ENCODE data around the gene SP1. TPM values are rescaled to one million over a fixed set of nuclear protein-coding genes. Genes with fewer than 3 reads are reported as not detected.

The SP1 gene
- total RNA-seq, 1 experiment from 2014 or later, result 96.8 TPM

- TF ChIP-seq POLR2A (IDR thresholded peaks at IDR 0.05; ENCODE audit: borderline replicate concordance, extremely low read depth, insufficient read depth, insufficient read length) (no peak), REST (IDR thresholded peaks at IDR 0.05; ENCODE audit: low read depth) (no peak), ZBTB33 (IDR thresholded peaks at IDR 0.05; ENCODE audit: extremely low read depth, insufficient replicate concordance, low read length) (no peak), FOSL1 (IDR thresholded peaks at IDR 0.05; ENCODE audit: low read depth) (no peak), POLR2AphosphoS5 (IDR thresholded peaks at IDR 0.05; ENCODE audit: low read depth, low read length) (no peak), CTCF (IDR thresholded peaks at IDR 0.05 in 2 of 3, conservative IDR thresholded peaks at IDR 0.05 in 1 of 3; ENCODE audit: borderline replicate concordance in 1 of 3, insufficient read depth in 1 of 3, low read depth in 2 of 3, low read length in 2 of 3) (no peak), ZNF274 (IDR thresholded peaks at IDR 0.05; ENCODE audit: low read depth, low read length) (no peak), EZH2 (IDR thresholded peaks at IDR 0.05) (no peak), YY1 (IDR thresholded peaks at IDR 0.05; ENCODE audit: extremely low read depth, insufficient replicate concordance, low read depth, low read length) (no peak), TCF7L2 (IDR thresholded peaks at IDR 0.05; ENCODE audit: borderline replicate concordance, extremely low read depth, insufficient read depth, insufficient read length) (no peak), EZH2phosphoT487 (IDR thresholded peaks at IDR 0.05; ENCODE audit: borderline replicate concordance) (no peak), JUND (IDR thresholded peaks at IDR 0.05) (no peak), RAD21 (IDR thresholded peaks at IDR 0.05; ENCODE audit: low read depth) (no peak), ZFX (IDR thresholded peaks at IDR 0.05) (no peak), SRF (IDR thresholded peaks at IDR 0.05; ENCODE audit: low read depth) (no peak), CBX3 (IDR thresholded peaks at IDR 0.05; ENCODE audit: low read depth) (no peak), SP1 (IDR thresholded peaks at IDR 0.05; ENCODE audit: low read depth) (no peak), MAX (IDR thresholded peaks at IDR 0.05) (no peak), ATF3 (IDR thresholded peaks at IDR 0.05) (no peak)
- no peak overlapping the region; the same call in 1 of the 2 replicates for H3K27ac ChIP-seq (ENCODE audit: low read depth, low read length)
- DNase-seq (ENCODE audit: low read depth, low spot score) (no peak), ATAC-seq (no peak)
- H3K9ac ChIP-seq (ENCODE audit: low read length), result no peak overlapping the region
- ChIA-PET CTCF (interaction anchor here (6.9 kb wide), 1 partner anchor 30 kb away, joined by 99 read pairs; no protein-coding TSS in a partner anchor), POLR2A (no interaction called here), RAD21 (ENCODE audit: low non-redundant PET in 1 of 2, low total read pairs in 2 of 2, uncharacterized antibody in 2 of 2, unreplicated experiment in 2 of 2) (interaction anchor here (0.8 to 1.2 kb wide), 2 partner anchors 31 kb away, joined by 4 read pairs; no protein-coding TSS in a partner anchor)
- BruUV-seq (replicated peaks), result no TSS peak
- H3K27me3 ChIP-seq (ENCODE audit: insufficient read depth, low read length), result no peaks in the 10 kb centered on the region
- H3K36me3 ChIP-seq (ENCODE audit: control insufficient read depth in 1 of 2, insufficient read depth in 2 of 2, low read length in 2 of 2), result peaks cover 31 to 34% of the 10 kb centered on the region in 2 experiments
- H3K4me1 ChIP-seq (ENCODE audit: control insufficient read depth in 1 of 2, insufficient read depth in 2 of 2, low read length in 2 of 2), result peaks cover 18 to 28% of the 10 kb centered on the region in 2 experiments
- no peaks in the 10 kb centered on the region for H4K20me1 ChIP-seq (ENCODE audit: insufficient read depth)
- H3K4me2 ChIP-seq (ENCODE audit: low read length), result no peak overlapping the region
- intact Hi-C loops (cut with micrococcal nuclease), result loop anchor here (5.0 kb wide), 1 partner anchor 69 kb away; the partner anchor contains the start of gene PCBP2
- H2AFZ ChIP-seq (ENCODE audit: low read depth, low read length, poor library complexity, severe bottlenecking), result no peak overlapping the region
- peaks cover 67% of the 10 kb centered on the region for H3K79me2 ChIP-seq (ENCODE audit: insufficient read depth, low read length)
- no peaks in the 10 kb centered on the region for H3K9me3 ChIP-seq (ENCODE audit: control insufficient read depth in 1 of 2, insufficient read depth in 1 of 2, low read depth in 1 of 2, low read length in 2 of 2)
- H3K4me3 ChIP-seq (replicated peaks in 1 of 2; ENCODE audit: low read depth in 1 of 2, low read length in 2 of 2), result no peak overlapping the region
- no peaks in the 10 kb centered on the region for H3K9me2 ChIP-seq (ENCODE audit: insufficient read depth)
Observed at GRCh38 chr12:53383258-53383657, 3.3 kb downstream of the SP1 start.
